Mesenteric fat pad (tissue), 1 donor: ENCODE results near the gene NDUFA6. TPM values are rescaled to one million over a fixed set of nuclear protein-coding genes. Genes with fewer than 3 reads are reported as not detected.

Experiments
- total RNA-seq: library from RNA; stranded (reverse); fragmentation: NEBNext Ultra II Directional; extraction: Animal tissue kit (Norgen Biotek cat#: 25700); gene quantifications from one replicate; pipeline ENCODE4 v1.2.1, GENCODE V29; 2021
- donor health status: DM: yes; HTN: yes; CAD: no.

NDUFA6 gene
- total RNA-seq, 1 donor from 2014 or later = 55.8 TPM

Other genes starting within 250 kb of the NDUFA6 start
- not detected for gene SHISA8, start 175.7 kb downstream of the NDUFA6 start, total RNA-seq
- 0.19 TPM for gene TNFRSF13C, start 164.0 kb downstream of the NDUFA6 start, total RNA-seq
- gene CENPM, start 143.6 kb downstream of the NDUFA6 start, total RNA-seq = not detected
- 0.55 TPM for gene SEPTIN3, start 121.3 kb downstream of the NDUFA6 start, total RNA-seq
- 0.61 TPM for gene WBP2NL, start 92.0 kb downstream of the NDUFA6 start, total RNA-seq
- gene NAGA, start 20.0 kb downstream of the NDUFA6 start, total RNA-seq = 25.8 TPM
- 11.0 TPM for gene PHETA2, start 16.5 kb downstream of the NDUFA6 start, total RNA-seq
- gene SMDT1, start 11.1 kb downstream of the NDUFA6 start, total RNA-seq = 69.3 TPM
- 0.26 TPM for gene CYP2D6, start 40.0 kb upstream of the NDUFA6 start, total RNA-seq
- gene TCF20, start 179.9 kb upstream of the NDUFA6 start, total RNA-seq = 25.2 TPM